SK-N-SH (cell line): ENCODE measurements around the gene COL23A1. TPM values are rescaled to one million over a fixed set of nuclear protein-coding genes. Genes with fewer than 3 reads are reported as not detected.

Experiments used
- CTCF ChIA-PET: fragments of 300-600, 350-600 bp; formaldehyde crosslinking; extraction: SDS; loops from one replicate; lab custom pipeline; 2021; lab: Yijun Ruan, JAX
- POLR2A ChIA-PET: fragments of 350-600 bp; sonication (Branson Sonifier 250); formaldehyde crosslinking; extraction: SDS; loops from one replicate; lab custom pipeline; 2020; ENCODE audit warnings: antibody characterized with exemption, inconsistent platforms; lab: Yijun Ruan, JAX
- DNase-seq: peaks from one replicate; pipeline ENCODE4 v3.0.0; 2012
- H2AFZ ChIP-seq: fragments of 200-600 bp; sonication (generic); 2 replicates; pipeline ENCODE4 v1.8.1; 2016; ENCODE audit warnings: antibody characterized with exemption, mild to moderate bottlenecking, low read depth
- H3F3A ChIP-seq: fragments of 200-600 bp; sonication (generic); replicated peaks from 2 replicates; pipeline ENCODE3; 2016; ENCODE audit warnings: antibody characterized with exemption, mild to moderate bottlenecking; ENCODE audit not compliant: insufficient read depth
- H3K27ac ChIP-seq, 2 experiments: fragments of 200-500 bp in 1 of 2; fragments of 200-600 bp in 1 of 2; sonication (Bioruptor generic) in 1 of 2; sonication (generic), shearing (Covaris generic) in 1 of 2; 2 replicates each; pipeline versions ENCODE4 v1.5.1 to v1.6.1; 2014 to 2016; ENCODE audit warnings: low read depth in 2 of 2, inconsistent platforms in 1 of 2, low read length in 1 of 2, mild to moderate bottlenecking in 1 of 2, mixed read lengths in 1 of 2
- H3K27me3 ChIP-seq: fragments of 200-600 bp; sonication (generic), shearing (Covaris generic); 2 replicates; pipeline ENCODE4 v1.6.1; 2016; ENCODE audit warnings: mixed run types; ENCODE audit not compliant: insufficient read depth
- H3K36me3 ChIP-seq, 2 experiments: fragments of 200-500 bp in 1 of 2; fragments of 200-600 bp in 1 of 2; sonication (Bioruptor generic) in 1 of 2; sonication (generic) in 1 of 2; replicated peaks in 1 of 2; 2 replicates each; pipeline versions ENCODE3 to v1.5.1; 2014 to 2016; ENCODE audit warnings: low read length in 1 of 2, mild to moderate bottlenecking in 1 of 2; ENCODE audit not compliant: insufficient read depth in 2 of 2, control insufficient read depth in 1 of 2
- H3K4me1 ChIP-seq, 2 experiments: fragments of 200-500 bp in 1 of 2; fragments of 200-600 bp in 1 of 2; sonication (Bioruptor generic) in 1 of 2; sonication (generic), shearing (Covaris generic) in 1 of 2; 2 replicates each; pipeline versions ENCODE4 v1.5.1 to v1.6.1; 2014 to 2016; ENCODE audit warnings: low read depth in 1 of 2, low read length in 1 of 2, mixed run types in 1 of 2; ENCODE audit not compliant: insufficient read depth in 2 of 2, control insufficient read depth in 1 of 2
- H3K4me2 ChIP-seq: fragments of 200-600 bp; sonication (generic), shearing (Covaris generic); 2 replicates; pipeline ENCODE4 v1.6.1; 2017; ENCODE audit warnings: mixed run types
- H3K4me3 ChIP-seq, 2 experiments: fragments of 200-500 bp in 1 of 2; fragments of 200-600 bp in 1 of 2; sonication (Bioruptor generic) in 1 of 2; sonication (generic), shearing (Covaris generic) in 1 of 2; 2 replicates each; pipeline versions ENCODE4 v1.5.1 to v1.8.1; 2014 to 2016; ENCODE audit warnings: low read depth in 2 of 2, inconsistent platforms in 1 of 2, low read length in 1 of 2, mild to moderate bottlenecking in 1 of 2, mixed read lengths in 1 of 2, moderate library complexity in 1 of 2
- H3K79me2 ChIP-seq: fragments of 200-600 bp; sonication (generic); 2 replicates; pipeline ENCODE4 v1.8.1; 2017; ENCODE audit warnings: mild to moderate bottlenecking; ENCODE audit not compliant: insufficient read depth
- H3K9ac ChIP-seq: fragments of 200-600 bp; sonication (generic); 2 replicates; pipeline ENCODE4 v1.6.1; 2017; ENCODE audit warnings: mixed run types
- H3K9me2 ChIP-seq: fragments of 200-600 bp; sonication (generic); 2 replicates; pipeline ENCODE4 v1.6.1; 2017; ENCODE audit warnings: mixed run types
- H3K9me3 ChIP-seq: fragments of 200-600 bp; sonication (generic); 2 replicates; pipeline ENCODE4 v1.6.1; 2017; ENCODE audit warnings: mixed run types, mild to moderate bottlenecking, moderate library complexity
- H4K20me1 ChIP-seq: fragments of 200-600 bp; sonication (generic); 2 replicates; pipeline ENCODE4 v1.6.1; 2017; ENCODE audit warnings: mild to moderate bottlenecking, mixed run types; ENCODE audit not compliant: insufficient read depth
- CHD2 ChIP-seq: fragments of 150-350 bp; IDR thresholded peaks from 2 replicates; pipeline ENCODE4 v1.6.1; 2018; ENCODE audit warnings: low read length; ENCODE audit not compliant: partially characterized antibody
- ELF1 ChIP-seq: IDR thresholded peaks from 2 replicates; pipeline ENCODE4 v1.4.0; 2012
- FOXJ3 ChIP-seq: sonication (generic); formaldehyde crosslinking; IDR thresholded peaks from 2 replicates; pipeline ENCODE4 v1.5.1; 2020; ENCODE audit warnings: mild to moderate bottlenecking, missing genetic modification reagents
- FOXM1 ChIP-seq: IDR thresholded peaks from 2 replicates; pipeline ENCODE4 v1.4.0; 2012; ENCODE audit warnings: low read depth, mild to moderate bottlenecking
- GABPA ChIP-seq: IDR thresholded peaks from 2 replicates; pipeline ENCODE4 v1.4.0; 2012; ENCODE audit warnings: low read depth, mild to moderate bottlenecking
- GATA2 ChIP-seq: sonication (generic); formaldehyde crosslinking; IDR thresholded peaks from 2 replicates; pipeline ENCODE4 v1.5.0; 2020; ENCODE audit warnings: mild to moderate bottlenecking, missing genetic modification reagents
- MXI1 ChIP-seq: IDR thresholded peaks from 2 replicates; pipeline ENCODE4 v1.6.1; 2012; ENCODE audit warnings: mild to moderate bottlenecking, low read depth, low read length, improper control_type of control experiment
- POLR2AphosphoS5 ChIP-seq: IDR thresholded peaks from 2 replicates; pipeline ENCODE4 v1.6.1; 2012; ENCODE audit warnings: low read depth, low read length
- RAD21 ChIP-seq: IDR thresholded peaks from 2 replicates; pipeline ENCODE4 v1.6.1; 2012; ENCODE audit warnings: mild to moderate bottlenecking, low read length
- RCOR1 ChIP-seq: fragments of 150-350 bp; IDR thresholded peaks from 2 replicates; pipeline ENCODE4 v1.6.1; 2017; ENCODE audit warnings: antibody characterized with exemption, low read length
- SIN3A ChIP-seq: IDR thresholded peaks from 2 replicates; pipeline ENCODE4 v1.6.1; 2012; ENCODE audit warnings: low read depth, mild to moderate bottlenecking, low read length, moderate library complexity, borderline replicate concordance
- SMC3 ChIP-seq: IDR thresholded peaks from 2 replicates; pipeline ENCODE4 v1.6.1; 2012; ENCODE audit warnings: low read depth, low read length, improper control_type of control experiment
- TAF1 ChIP-seq: IDR thresholded peaks from 2 replicates; pipeline ENCODE4 v1.6.1; 2012; ENCODE audit warnings: low read depth, mild to moderate bottlenecking, low read length, moderate library complexity, borderline replicate concordance
- YY1 ChIP-seq: IDR thresholded peaks from 2 replicates; pipeline ENCODE4 v1.4.0; 2012; ENCODE audit warnings: low read depth, mild to moderate bottlenecking
- ZBTB33 ChIP-seq: IDR thresholded peaks from 2 replicates; pipeline ENCODE4 v1.4.0; 2012; ENCODE audit warnings: low read depth, borderline replicate concordance
- WGBS: methylation state at CpG from one replicate; pipeline ENCODE4 v1.1.6; 2017; ENCODE audit warnings: low lambda C conversion rate; 5-methylcytosine and 5-hydroxymethylcytosine counted together
- polyA plus RNA-seq, 3 experiments: library from polyadenylated mRNA; depleted of rRNA; stranded (reverse); fragments of >200 nt; gene quantifications; 2 replicates each; pipeline ENCODE4 v1.2.3, GENCODE V29; 2012
- TF ChIP-seq, protein P1 (sequence below): IDR thresholded peaks from 2 replicates; pipeline ENCODE4; 2012

Gene COL23A1
- polyA plus RNA-seq, 1 of the 3 experiments (the other 2 are of a cell fraction): 0.10 TPM

- H4K20me1 ChIP-seq: no peaks in the 10 kb centered on the region
- H3K79me2 ChIP-seq: no peaks in the 10 kb centered on the region
- no peaks in the 10 kb centered on the region for H3F3A ChIP-seq
- ChIA-PET CTCF (interaction anchor here (1.0 kb wide), 1 partner anchor 110 kb away, joined by 3 read pairs; no protein-coding TSS in a partner anchor), POLR2A (no interaction called here)
- H3K27ac ChIP-seq: no peak overlapping the region; a peak in 1 of 4 replicates
- H3K36me3 ChIP-seq: no peaks in the 10 kb centered on the region
- H3K4me2 ChIP-seq: no peak overlapping the region
- H3K9me3 ChIP-seq: no peaks in the 10 kb centered on the region; the same call in 1 of the 2 replicates
- TF ChIP-seq ELF1: no peak
- TF ChIP-seq POLR2AphosphoS5: no peak
- no peak for TF ChIP-seq MXI1
- TF ChIP-seq ZBTB33: no peak
- no peak for TF ChIP-seq RAD21
- TF ChIP-seq, protein P1, sequence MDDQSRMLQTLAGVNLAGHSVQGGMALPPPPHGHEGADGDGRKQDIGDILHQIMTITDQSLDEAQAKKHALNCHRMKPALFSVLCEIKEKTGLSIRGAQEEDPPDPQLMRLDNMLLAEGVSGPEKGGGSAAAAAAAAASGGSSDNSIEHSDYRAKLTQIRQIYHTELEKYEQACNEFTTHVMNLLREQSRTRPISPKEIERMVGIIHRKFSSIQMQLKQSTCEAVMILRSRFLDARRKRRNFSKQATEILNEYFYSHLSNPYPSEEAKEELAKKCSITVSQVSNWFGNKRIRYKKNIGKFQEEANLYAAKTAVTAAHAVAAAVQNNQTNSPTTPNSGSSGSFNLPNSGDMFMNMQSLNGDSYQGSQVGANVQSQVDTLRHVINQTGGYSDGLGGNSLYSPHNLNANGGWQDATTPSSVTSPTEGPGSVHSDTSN: no peak
- TF ChIP-seq FOXJ3: no peak
- TF ChIP-seq RCOR1: no peak
- no peak for TF ChIP-seq SIN3A
- TF ChIP-seq SMC3: no peak
- no peak for TF ChIP-seq YY1
- TF ChIP-seq FOXM1: no peak
- TF ChIP-seq GABPA: no peak
- TF ChIP-seq TAF1: no peak
- no peak for TF ChIP-seq GATA2 (CRISPR knock-in tag)
- no peak for TF ChIP-seq CHD2
- DNase-seq: no peak
- H3K4me1 ChIP-seq: peaks cover 0 to 37% of the 10 kb centered on the region in 2 experiments; a peak in 1 of 4 replicates
- no peak overlapping the region for H3K9ac ChIP-seq
- no peaks in the 10 kb centered on the region for H3K9me2 ChIP-seq
- no peak overlapping the region for H2AFZ ChIP-seq
- H3K4me3 ChIP-seq: no peak overlapping the region
- H3K27me3 ChIP-seq: no peaks in the 10 kb centered on the region
- WGBS: 47% methylated on average over 10 of the region's 11 CpGs
Measured at GRCh38 chr5:178529080-178529479, 61.1 kb downstream of the COL23A1 start.
